Left ventricle myocardium inferior (tissue), 1 donor: ENCODE data around the gene RAB6A. TPM values are rescaled to one million over a fixed set of nuclear protein-coding genes. Genes with fewer than 3 reads are reported as not detected.

Experiments
- DNase-seq: peaks from one replicate; pipeline ENCODE4 v3.0.0-alpha.2; 2020
- H3K27ac ChIP-seq: fragments of 200-600 bp; replicated peaks from 2 replicates; pipeline ENCODE4 v1.8.0; 2021
- H3K27me3 ChIP-seq: fragments of 200-600 bp; 2 replicates; pipeline ENCODE4 v1.8.0; 2021; ENCODE audit warnings: low read depth
- H3K36me3 ChIP-seq: fragments of 200-600 bp; 2 replicates; pipeline ENCODE4 v1.8.0; 2021
- H3K4me1 ChIP-seq: fragments of 200-600 bp; 2 replicates; pipeline ENCODE4 v1.8.0; 2021
- H3K4me3 ChIP-seq: fragments of 200-600 bp; 2 replicates; pipeline ENCODE4 v1.8.0; 2021; ENCODE audit warnings: mild to moderate bottlenecking, moderate library complexity
- H3K9me3 ChIP-seq: fragments of 200-600 bp; replicated peaks from 2 replicates; pipeline ENCODE4 v1.8.0; 2021
- CTCF ChIP-seq: fragments of 200-600 bp; IDR thresholded peaks from 2 replicates; pipeline ENCODE4 v1.8.0; 2021; ENCODE audit warnings: antibody characterized with exemption, mild to moderate bottlenecking, borderline replicate concordance
- intact Hi-C: fragments of 100-400 bp; cut with micrococcal nuclease; formaldehyde crosslinking; loops from one replicate; pipeline ENCODE4 v1.11.0; 2022
- total RNA-seq: library from RNA; stranded (reverse); fragmentation: NEBNext Ultra II Directional; extraction: Animal tissue kit (Norgen Biotek cat#: 25700); gene quantifications from one replicate; pipeline ENCODE4 v1.2.1, GENCODE V29; 2021
- donor health status: DM: no; HTN: yes; CAD: no; lungs with severe emphysema.

RAB6A gene
- total RNA-seq, 1 donor from 2014 or later: 98.3 TPM

- Histone ChIP-seq H3K27me3 (peaks cover 21% of the 10 kb centered on the region), H3K36me3 (no peaks in the 10 kb centered on the region), H3K27ac (no peak overlapping the region), H3K9me3 (no peaks in the 10 kb centered on the region), H3K4me1 (peaks cover 18% of the 10 kb centered on the region), H3K4me3 (peak overlapping the region; percentile 2)
- intact Hi-C loops: no loop called here
- no peak for DNase-seq
- no peak for TF ChIP-seq CTCF
Measured at GRCh38 chr11:73645121-73645969, 115.5 kb downstream of the RAB6A start.

GRCh38 chr11:73641668-73642067 is 119.2 kb downstream of the RAB6A start:
- intact Hi-C loops: no loop called here
- Histone ChIP-seq H3K4me3 (no peak overlapping the region), H3K36me3 (no peaks in the 10 kb centered on the region), H3K4me1 (peaks cover 8% of the 10 kb centered on the region), H3K27me3 (peaks cover 21% of the 10 kb centered on the region), H3K27ac (no peak overlapping the region), H3K9me3 (no peaks in the 10 kb centered on the region)
- no peak for DNase-seq
- no peak for TF ChIP-seq CTCF

- Histone ChIP-seq H3K36me3 (no peaks in the 10 kb centered on the region), H3K4me3 (no peak overlapping the region), H3K27ac (no peak overlapping the region), H3K27me3 (peaks cover 21% of the 10 kb centered on the region), H3K9me3 (no peaks in the 10 kb centered on the region), H3K4me1 (peaks cover 3% of the 10 kb centered on the region)
- DNase-seq: no peak
- intact Hi-C loops: no loop called here
- no peak for TF ChIP-seq CTCF
Measured at GRCh38 chr11:73640592-73640991, 120.3 kb downstream of the RAB6A start.

GRCh38 chr11:73637012-73637411 is 123.9 kb downstream of the RAB6A start:
- no peak for TF ChIP-seq CTCF
- intact Hi-C loops: no loop called here

GRCh38 chr11:73636249-73636648 is 124.6 kb downstream of the RAB6A start:
- intact Hi-C loops: no loop called here
- Histone ChIP-seq H3K9me3 (no peaks in the 10 kb centered on the region), H3K4me1 (no peaks in the 10 kb centered on the region), H3K36me3 (no peaks in the 10 kb centered on the region), H3K27me3 (no peaks in the 10 kb centered on the region), H3K4me3 (no peak overlapping the region), H3K27ac (no peak overlapping the region)
- no peak for TF ChIP-seq CTCF
- no peak for DNase-seq

More at GRCh38 chr11:73637012-73637411, 123.9 kb downstream of the RAB6A start:
- H3K27ac ChIP-seq: no peak overlapping the region
- H3K36me3 ChIP-seq: no peaks in the 10 kb centered on the region
- no peaks in the 10 kb centered on the region for H3K4me1 ChIP-seq
- no peaks in the 10 kb centered on the region for H3K27me3 ChIP-seq
- no peak overlapping the region for H3K4me3 ChIP-seq
- no peak for DNase-seq
- H3K9me3 ChIP-seq: no peaks in the 10 kb centered on the region
